H9 (cell line): ENCODE results near the gene SPHK1. TPM values are rescaled to one million over a fixed set of nuclear protein-coding genes. Genes with fewer than 3 reads are reported as not detected.

Experiments used
- DNase-seq: peaks from one replicate; pipeline ENCODE4 v3.0.0-alpha.2; 2017
- H2AFZ ChIP-seq: one replicate; pipeline ENCODE4 v1.6.1; 2013; ENCODE audit warnings: mild to moderate bottlenecking, low read length, control low read depth, moderate library complexity
- H2AK5ac ChIP-seq: 2 replicates; pipeline ENCODE4 v1.6.1; 2013; ENCODE audit warnings: low read length, control low read depth, mixed read lengths; ENCODE audit not compliant: insufficient read length
- H2BK120ac ChIP-seq: one replicate; pipeline ENCODE4 v1.6.1; 2013; ENCODE audit warnings: low read depth, mild to moderate bottlenecking, low read length, control low read depth, inconsistent platforms; ENCODE audit not compliant: poor library complexity, severe bottlenecking
- H2BK12ac ChIP-seq: 2 replicates; pipeline ENCODE4 v1.6.1; 2013; ENCODE audit warnings: low read length, control low read depth, mixed read lengths, low read depth; ENCODE audit not compliant: insufficient read length
- H2BK15ac ChIP-seq: 2 replicates; pipeline ENCODE4 v1.6.1; 2013; ENCODE audit warnings: low read depth, low read length, control low read depth
- H2BK20ac ChIP-seq: one replicate; pipeline ENCODE4 v1.6.1; 2013; ENCODE audit warnings: low read depth, mild to moderate bottlenecking, low read length, control low read depth, inconsistent platforms; ENCODE audit not compliant: poor library complexity, severe bottlenecking
- H2BK5ac ChIP-seq: 2 replicates; pipeline ENCODE4 v1.6.1; 2013; ENCODE audit warnings: low read length, control low read depth, mixed read lengths; ENCODE audit not compliant: insufficient read length
- H3K14ac ChIP-seq: 2 replicates; pipeline ENCODE4 v1.6.1; 2013; ENCODE audit warnings: low read length, control low read depth; ENCODE audit not compliant: insufficient read depth
- H3K18ac ChIP-seq: 2 replicates; pipeline ENCODE4 v1.6.1; 2013; ENCODE audit warnings: low read depth, mild to moderate bottlenecking, mixed read lengths, low read length, control low read depth; ENCODE audit not compliant: insufficient read length
- H3K23ac ChIP-seq: 2 replicates; pipeline ENCODE4 v1.6.1; 2013; ENCODE audit warnings: low read length, control low read depth, mixed read lengths, low read depth; ENCODE audit not compliant: insufficient read length
- H3K23me2 ChIP-seq: 2 replicates; pipeline ENCODE4 v1.6.1; 2013; ENCODE audit warnings: low read depth, mild to moderate bottlenecking, mixed read lengths, low read length, control low read depth; ENCODE audit not compliant: insufficient read length, poor library complexity, severe bottlenecking
- H3K27ac ChIP-seq: 2 replicates; pipeline ENCODE4 v1.5.1; 2013; ENCODE audit warnings: low read length, control low read depth, mixed read lengths, low read depth; ENCODE audit not compliant: insufficient read length
- H3K27me3 ChIP-seq: 2 replicates; pipeline ENCODE4 v1.6.1; 2013; ENCODE audit warnings: low read length, control low read depth, inconsistent platforms; ENCODE audit not compliant: insufficient read depth
- H3K4ac ChIP-seq: 2 replicates; pipeline ENCODE4 v1.6.1; 2013; ENCODE audit warnings: low read depth, mild to moderate bottlenecking, control low read depth, inconsistent platforms, low read length, moderate library complexity
- H3K4me1 ChIP-seq: 2 replicates; pipeline ENCODE4 v1.6.1; 2013; ENCODE audit warnings: low read length, control low read depth, inconsistent platforms; ENCODE audit not compliant: insufficient read depth
- H3K4me2 ChIP-seq: 2 replicates; pipeline ENCODE4 v1.6.1; 2013; ENCODE audit warnings: low read length, control low read depth, mixed read lengths; ENCODE audit not compliant: insufficient read length, insufficient read depth
- H3K56ac ChIP-seq: 2 replicates; pipeline ENCODE4 v1.6.1; 2013; ENCODE audit warnings: low read depth, mild to moderate bottlenecking, mixed read lengths, low read length, control low read depth; ENCODE audit not compliant: insufficient read length
- H3K79me1 ChIP-seq: 2 replicates; pipeline ENCODE4 v1.6.1; 2013; ENCODE audit warnings: low read depth, mild to moderate bottlenecking, moderate library complexity, low read length, control low read depth, inconsistent platforms; ENCODE audit not compliant: insufficient read depth, poor library complexity, severe bottlenecking
- H3K79me2 ChIP-seq: 2 replicates; pipeline ENCODE4 v1.6.1; 2013; ENCODE audit warnings: low read length, control low read depth, inconsistent platforms; ENCODE audit not compliant: insufficient read depth
- H3K9ac ChIP-seq: 2 replicates; pipeline ENCODE4 v1.6.1; 2013; ENCODE audit warnings: low read length, control low read depth, mixed read lengths; ENCODE audit not compliant: insufficient read length; ENCODE audit errors: extremely low read depth
- H3K9me3 ChIP-seq: one replicate; pipeline ENCODE4 v1.6.1; 2013; ENCODE audit warnings: low read depth, low read length, inconsistent platforms; ENCODE audit not compliant: control insufficient read depth
- H3T11ph ChIP-seq: one replicate; pipeline ENCODE4 v1.6.1; 2013; ENCODE audit warnings: mild to moderate bottlenecking, low read length, control low read depth, inconsistent platforms
- H4K20me1 ChIP-seq: one replicate; pipeline ENCODE4 v1.6.1; 2013; ENCODE audit not compliant: control insufficient read depth, insufficient read length, insufficient read depth
- H4K5ac ChIP-seq: 2 replicates; pipeline ENCODE4 v1.6.1; 2013; ENCODE audit warnings: low read depth, mild to moderate bottlenecking, mixed read lengths, low read length, control low read depth; ENCODE audit not compliant: insufficient read length
- H4K8ac ChIP-seq: replicated peaks from 2 replicates; pipeline ENCODE4 v1.6.1; 2013; ENCODE audit warnings: low read length, control low read depth, mixed read lengths, low read depth; ENCODE audit not compliant: insufficient read length
- H4K91ac ChIP-seq: 2 replicates; pipeline ENCODE4 v1.6.1; 2013; ENCODE audit warnings: low read depth, mild to moderate bottlenecking, moderate library complexity, mixed read lengths, low read length, control low read depth; ENCODE audit not compliant: insufficient read length
- H3K27ac Mint-ChIP-seq, 3 experiments: 2 replicates in 2 of 3; 3 replicates in 1 of 3; pipeline ENCODE4 v1.8.0; 2020 to 2021; ENCODE audit warnings: mixed read lengths in 3 of 3, mild to moderate bottlenecking in 1 of 3, moderate library complexity in 1 of 3
- H3K27me3 Mint-ChIP-seq: 2 replicates; pipeline ENCODE4 v1.8.0; 2021; ENCODE audit warnings: low read depth, mild to moderate bottlenecking, moderate library complexity, mixed read lengths
- H3K36me3 Mint-ChIP-seq, 3 experiments: 2 replicates in 2 of 3; 3 replicates in 1 of 3; pipeline ENCODE4 v1.8.0; 2020 to 2021; ENCODE audit warnings: low read depth in 3 of 3, mixed read lengths in 3 of 3; ENCODE audit not compliant: insufficient read depth in 1 of 3
- H3K4me1 Mint-ChIP-seq, 2 experiments: 2 replicates each; pipeline ENCODE4 v1.8.0; 2020; ENCODE audit warnings: mixed read lengths in 2 of 2
- H3K4me3 Mint-ChIP-seq, 2 experiments: 2 replicates in 1 of 2; 3 replicates in 1 of 2; pipeline ENCODE4 v1.8.0; 2020 to 2021; ENCODE audit warnings: mild to moderate bottlenecking in 2 of 2, mixed read lengths in 2 of 2, moderate library complexity in 1 of 2
- H3K9me3 Mint-ChIP-seq, 2 experiments: 2 replicates in 1 of 2; 3 replicates in 1 of 2; pipeline ENCODE4 v1.8.0; 2020; ENCODE audit warnings: mild to moderate bottlenecking in 2 of 2, mixed read lengths in 2 of 2, moderate library complexity in 1 of 2
- CTCF ChIP-seq: fragments of 200-600 bp; sonication (generic); conservative IDR thresholded peaks from 3 replicates; pipeline ENCODE4 v1.8.0; 2021; ENCODE audit warnings: antibody characterized with exemption, mild to moderate bottlenecking
- WGBS: extraction: QIAGEN DNeasy Blood & Tissue Kit; methylation state at CpG from one replicate; pipeline ENCODE4 v1.1.7; 2013; ENCODE audit warnings: missing lambda C conversion rate, low lambda C conversion rate, mixed read lengths; ENCODE audit not compliant: insufficient read length; ENCODE audit errors: extremely low coverage; 5-methylcytosine and 5-hydroxymethylcytosine counted together
- total RNA-seq: library from RNA; stranded (reverse); gene quantifications from 2 replicates; pipeline ENCODE4 v1.2.1, GENCODE V29; 2021

Gene SPHK1
- total RNA-seq, 1 experiment from 2014 or later = 1.4 TPM

GRCh38 chr17:76363107-76363842 lies 21.1 kb upstream of the SPHK1 start:
- H3K4me1 ChIP-seq = peaks cover 5% of the 10 kb centered on the region; the same call in 1 of the 2 replicates
- no peak overlapping the region for H2BK20ac ChIP-seq
- H3K56ac ChIP-seq = no peak overlapping the region
- no peak overlapping the region for H2BK120ac ChIP-seq
- H4K5ac ChIP-seq = no peak overlapping the region
- H2BK5ac ChIP-seq = no peak overlapping the region
- no peak overlapping the region for H2AK5ac ChIP-seq
- no peaks in the 10 kb centered on the region for H3K27me3 ChIP-seq
- H4K8ac ChIP-seq = no peak overlapping the region
- no peaks in the 10 kb centered on the region for H3K79me1 ChIP-seq
- no peak overlapping the region for H3K27ac ChIP-seq
- no CpG with 5 or more reads among the region's 11 CpGs for WGBS
- H3K23me2 ChIP-seq = no peaks in the 10 kb centered on the region
- DNase-seq = no peak
- H3T11ph ChIP-seq = no peak overlapping the region
- no peak overlapping the region for H3K23ac ChIP-seq
- no peak overlapping the region for H4K91ac ChIP-seq
- H3K9ac ChIP-seq = no peak overlapping the region
- Mint-ChIP-seq H3K27me3 (no peaks in the 10 kb centered on the region), H3K27ac (no peak overlapping the region), H3K4me3 (no peak overlapping the region), H3K4me1 (peaks cover 20 to 30% of the 10 kb centered on the region in 2 experiments), H3K9me3 (no peaks in the 10 kb centered on the region; a peak in 1 of 5 replicates), H3K36me3 (no peaks in the 10 kb centered on the region)
- no peak overlapping the region for H2BK15ac ChIP-seq
- no peak overlapping the region for H3K14ac ChIP-seq
- no peak overlapping the region for H2BK12ac ChIP-seq
- H3K9me3 ChIP-seq = no peaks in the 10 kb centered on the region
- no peaks in the 10 kb centered on the region for H4K20me1 ChIP-seq
- H3K79me2 ChIP-seq = no peaks in the 10 kb centered on the region
- no peak overlapping the region for H3K18ac ChIP-seq
- no peak overlapping the region for H2AFZ ChIP-seq
- no peak for TF ChIP-seq CTCF
- H3K4me2 ChIP-seq = no peak overlapping the region
- no peak overlapping the region for H3K4ac ChIP-seq
